ENCODE results near the gene MYCBPAP.
"Not testable (repeated sequence)": the region's sequence is repeated elsewhere in the genome, so short reads cannot be mapped to it uniquely, and the experiment has no call there.

MYCBPAP gene

DNA sequence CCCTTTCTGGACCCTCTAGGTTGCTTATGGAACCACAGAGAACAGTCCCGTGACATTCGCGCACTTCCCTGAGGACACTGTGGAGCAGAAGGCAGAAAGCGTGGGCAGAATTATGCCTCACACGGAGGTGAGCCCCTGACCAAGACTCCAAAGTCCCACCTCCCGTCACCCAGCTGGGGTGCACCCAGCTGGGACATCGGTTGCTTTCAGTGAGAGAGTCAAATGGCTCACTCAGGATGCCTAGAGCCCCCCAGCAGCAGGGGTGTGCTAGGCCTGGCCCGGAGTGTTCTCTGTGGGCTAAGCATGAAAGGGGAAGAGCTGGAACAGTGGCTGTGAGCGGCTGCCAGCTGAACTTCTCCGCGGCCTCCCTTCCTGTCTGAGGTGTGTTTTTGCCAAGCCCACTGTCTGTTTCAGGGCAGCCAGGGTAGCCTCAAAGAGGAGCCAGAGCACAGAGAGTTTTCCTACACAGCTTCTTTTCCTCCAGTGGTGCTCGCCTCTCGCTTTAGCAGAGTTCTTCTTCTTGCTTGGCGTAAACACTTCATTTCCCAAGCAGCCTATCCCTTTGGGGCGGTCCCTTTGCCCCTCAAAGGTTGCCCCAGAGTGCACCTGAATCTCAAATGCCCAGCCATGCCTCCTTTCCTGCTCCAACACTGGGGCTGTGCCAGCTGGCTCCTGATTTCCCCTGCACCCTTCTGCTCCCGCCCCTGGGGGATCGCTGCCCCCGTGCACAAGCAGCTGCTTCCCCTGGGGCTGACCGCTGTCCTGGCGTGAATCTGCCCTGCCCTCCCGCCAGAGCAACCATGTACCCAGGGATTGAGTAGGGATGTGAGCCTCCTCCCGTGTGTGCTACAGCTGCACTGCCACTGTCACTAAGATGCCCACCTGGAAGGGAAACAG lies 37.0 kb upstream of the MYCBPAP start:
- no peak for DNase-seq (ENCODE audit: low read depth)
- no peak overlapping the region for H3K4me3 ChIP-seq (ENCODE audit: low read depth, low read length)
- TF ChIP-seq, protein P1, sequence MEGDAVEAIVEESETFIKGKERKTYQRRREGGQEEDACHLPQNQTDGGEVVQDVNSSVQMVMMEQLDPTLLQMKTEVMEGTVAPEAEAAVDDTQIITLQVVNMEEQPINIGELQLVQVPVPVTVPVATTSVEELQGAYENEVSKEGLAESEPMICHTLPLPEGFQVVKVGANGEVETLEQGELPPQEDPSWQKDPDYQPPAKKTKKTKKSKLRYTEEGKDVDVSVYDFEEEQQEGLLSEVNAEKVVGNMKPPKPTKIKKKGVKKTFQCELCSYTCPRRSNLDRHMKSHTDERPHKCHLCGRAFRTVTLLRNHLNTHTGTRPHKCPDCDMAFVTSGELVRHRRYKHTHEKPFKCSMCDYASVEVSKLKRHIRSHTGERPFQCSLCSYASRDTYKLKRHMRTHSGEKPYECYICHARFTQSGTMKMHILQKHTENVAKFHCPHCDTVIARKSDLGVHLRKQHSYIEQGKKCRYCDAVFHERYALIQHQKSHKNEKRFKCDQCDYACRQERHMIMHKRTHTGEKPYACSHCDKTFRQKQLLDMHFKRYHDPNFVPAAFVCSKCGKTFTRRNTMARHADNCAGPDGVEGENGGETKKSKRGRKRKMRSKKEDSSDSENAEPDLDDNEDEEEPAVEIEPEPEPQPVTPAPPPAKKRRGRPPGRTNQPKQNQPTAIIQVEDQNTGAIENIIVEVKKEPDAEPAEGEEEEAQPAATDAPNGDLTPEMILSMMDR (IDR thresholded peaks at IDR 0.05; ENCODE audit: low read depth, low read length, missing control alignments): no peak

DNA sequence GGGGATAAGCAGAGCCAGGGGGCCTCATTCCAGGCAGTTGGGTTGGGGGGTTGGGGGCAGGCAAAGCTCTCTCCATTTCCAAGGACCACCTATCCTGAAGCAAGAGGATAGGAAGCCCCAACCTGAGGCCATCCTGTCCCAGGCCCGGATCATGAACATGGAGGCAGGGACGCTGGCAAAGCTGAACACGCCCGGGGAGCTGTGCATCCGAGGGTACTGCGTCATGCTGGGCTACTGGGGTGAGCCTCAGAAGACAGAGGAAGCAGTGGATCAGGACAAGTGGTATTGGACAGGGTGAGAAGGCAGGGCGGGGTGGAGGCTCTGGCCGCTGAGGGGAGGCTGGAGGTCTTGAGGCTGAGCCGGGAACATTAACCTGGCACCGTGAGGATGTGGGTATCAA lies 36.0 kb upstream of the MYCBPAP start:
- TF ChIP-seq, protein P1 (IDR thresholded peaks at IDR 0.05; ENCODE audit: low read depth, low read length, missing control alignments): no peak
- no peak for DNase-seq (ENCODE audit: low read depth)
- no peak overlapping the region for H3K4me3 ChIP-seq (ENCODE audit: low read depth, low read length)

DNA sequence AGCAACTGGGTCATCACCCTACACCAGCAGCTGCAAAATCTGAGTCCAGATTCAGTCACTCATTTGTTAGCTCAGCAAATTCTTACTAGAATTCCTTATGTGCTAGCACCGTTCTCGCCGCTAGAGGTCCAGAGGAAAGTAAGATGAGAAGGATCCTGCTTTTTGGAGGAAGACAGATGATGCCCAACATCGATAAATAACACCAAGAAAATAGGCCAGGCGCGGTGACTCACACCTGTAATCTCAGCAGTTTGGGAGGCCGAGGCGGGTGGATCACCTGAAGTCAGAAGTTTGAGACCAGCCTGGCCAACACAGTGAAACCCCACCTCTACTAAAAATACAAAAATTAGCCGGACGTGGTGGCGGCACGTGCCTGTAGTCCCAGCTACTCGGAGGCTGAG lies 35.5 kb upstream of the MYCBPAP start:
- not testable (repeated sequence) for H3K4me3 ChIP-seq (ENCODE audit: low read depth, low read length); DNase-seq (ENCODE audit: low read depth)

DNA sequence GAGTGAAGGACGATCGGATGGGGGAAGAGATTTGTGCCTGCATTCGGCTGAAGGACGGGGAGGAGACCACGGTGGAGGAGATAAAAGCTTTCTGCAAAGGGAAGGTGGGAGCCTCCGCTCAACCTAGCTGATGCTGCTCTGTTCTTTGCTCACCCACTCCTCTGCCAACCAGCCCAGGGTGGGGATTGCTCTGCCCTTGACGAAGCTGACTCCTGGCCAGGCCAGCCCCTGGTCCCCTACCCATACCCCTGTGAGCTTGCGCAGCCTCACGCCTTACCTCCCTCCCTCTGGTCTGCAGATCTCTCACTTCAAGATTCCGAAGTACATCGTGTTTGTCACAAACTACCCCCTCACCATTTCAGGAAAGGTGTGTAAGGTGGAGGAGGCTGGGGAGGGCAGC lies 34.3 kb upstream of the MYCBPAP start:
- TF ChIP-seq, protein P1 (IDR thresholded peaks at IDR 0.05; ENCODE audit: low read depth, low read length, missing control alignments): no peak
- no peak for DNase-seq (ENCODE audit: low read depth)

DNA sequence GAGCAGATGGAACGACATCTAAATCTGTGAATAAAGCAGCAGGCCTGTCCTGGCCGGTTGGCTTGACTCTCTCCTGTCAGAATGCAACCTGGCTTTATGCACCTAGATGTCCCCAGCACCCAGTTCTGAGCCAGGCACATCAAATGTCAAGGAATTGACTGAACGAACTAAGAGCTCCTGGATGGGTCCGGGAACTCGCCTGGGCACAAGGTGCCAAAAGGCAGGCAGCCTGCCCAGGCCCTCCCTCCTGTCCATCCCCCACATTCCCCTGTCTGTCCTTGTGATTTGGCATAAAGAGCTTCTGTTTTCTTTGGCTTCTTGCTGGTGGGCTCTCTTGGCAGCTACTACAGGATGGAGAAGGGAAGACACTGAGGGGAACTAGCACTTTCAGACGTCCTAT lies 33.7 kb upstream of the MYCBPAP start:
- no peak for DNase-seq (ENCODE audit: low read depth)
- TF ChIP-seq, protein P1 (IDR thresholded peaks at IDR 0.05; ENCODE audit: low read depth, low read length, missing control alignments): no peak
- no peak overlapping the region for H3K4me3 ChIP-seq (ENCODE audit: low read depth, low read length)

More for the DNA sequence above, 34.3 kb upstream of the MYCBPAP start:
- H3K4me3 ChIP-seq (ENCODE audit: low read depth, low read length): no peak overlapping the region

DNA sequence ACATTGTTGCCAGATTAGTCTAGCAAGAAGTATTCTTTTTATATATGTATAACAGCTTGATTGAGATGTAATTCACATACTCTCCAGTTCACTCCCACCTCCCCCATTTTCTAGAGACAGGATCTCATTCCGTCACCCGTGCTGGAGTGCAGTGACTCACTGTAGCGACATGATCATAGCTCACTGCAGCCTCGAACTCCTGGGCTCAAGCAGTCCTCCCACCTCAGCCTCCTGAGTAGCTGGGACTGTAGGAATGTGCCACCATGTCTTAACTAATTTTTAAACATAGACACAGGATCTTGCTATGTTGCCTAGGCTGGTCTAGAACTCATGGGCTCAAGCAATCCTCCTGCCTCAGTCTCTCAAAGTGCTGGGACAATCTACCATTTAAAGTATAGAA lies 32.9 kb upstream of the MYCBPAP start:
- TF ChIP-seq, protein P1 (IDR thresholded peaks at IDR 0.05; ENCODE audit: low read depth, low read length, missing control alignments): no peak
- DNase-seq (ENCODE audit: low read depth): no peak

DNA sequence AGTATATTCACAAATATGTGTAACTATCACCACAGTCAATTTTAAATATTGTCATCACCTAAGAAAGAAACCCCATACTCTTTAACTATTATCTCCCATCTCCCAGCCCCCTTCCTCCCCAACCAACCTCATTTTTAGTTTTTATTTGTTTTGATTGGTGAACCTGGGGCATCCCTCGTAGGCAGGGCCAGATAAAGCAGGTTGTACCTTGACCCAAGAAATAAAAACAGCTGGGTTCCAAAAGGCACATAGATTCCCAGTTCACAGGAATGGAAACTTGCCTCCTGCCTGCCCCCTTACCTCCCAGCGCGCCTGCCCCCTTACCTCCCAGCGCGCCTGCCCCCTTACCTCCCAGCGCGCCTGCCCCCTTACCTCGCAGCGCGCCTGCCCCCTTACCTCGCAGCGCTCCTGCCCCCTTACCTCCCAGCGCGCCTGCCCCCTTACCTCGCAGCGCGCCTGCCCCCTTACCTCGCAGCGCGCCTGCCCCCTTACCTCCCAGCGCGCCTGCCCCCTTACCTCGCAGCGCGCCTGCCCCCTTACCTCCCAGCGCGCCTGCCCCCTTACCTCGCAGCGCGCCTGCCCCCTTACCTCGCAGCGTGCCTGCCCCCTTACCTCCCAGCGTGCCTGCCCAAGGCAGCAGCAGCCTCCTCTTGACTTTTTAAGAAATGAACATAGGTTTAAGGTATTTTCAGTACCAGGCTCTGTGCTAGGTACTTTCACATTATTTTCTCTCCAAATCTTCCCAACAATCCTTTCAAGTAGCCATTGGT lies 32.3 kb upstream of the MYCBPAP start:
- DNase-seq (ENCODE audit: low read depth); H3K4me3 ChIP-seq (ENCODE audit: low read depth, low read length): not testable (repeated sequence)

More for the DNA sequence above, 32.9 kb upstream of the MYCBPAP start:
- H3K4me3 ChIP-seq (ENCODE audit: low read depth, low read length): no peak overlapping the region

Measured in GM12864 (cell line).